Mucosa of descending colon (tissue), 3 donors: ENCODE results near the gene HLCS. TPM values are rescaled to one million over a fixed set of nuclear protein-coding genes. Genes with fewer than 3 reads are reported as not detected.
A peak's percentile ranks its signal among the peaks of the same experiment; 100 is the strongest.
"Not testable (repeated sequence)": the region's sequence is repeated elsewhere in the genome, so short reads cannot be mapped to it uniquely, and the experiment has no call there.

ENCODE experiments used
- ATAC-seq: fragments of 200-7000 bp; cut with Tn5 transposase; one replicate; pipeline ENCODE4 v1.9.1; 2020; ENCODE audit warnings: mild to moderate bottlenecking, moderate library complexity
- DNase-seq, 3 donors: peaks; one replicate each; pipeline ENCODE4 v3.0.0-alpha.2; 2020
- H3K36me3 ChIP-seq: fragments of 200-600 bp; one replicate; pipeline ENCODE4 v1.8.0; 2021; ENCODE audit warnings: low read depth, mild to moderate bottlenecking
- H3K4me1 ChIP-seq: fragments of 200-600 bp; one replicate; pipeline ENCODE4 v1.8.0; 2021; ENCODE audit warnings: low read depth, mild to moderate bottlenecking
- H3K4me3 ChIP-seq: fragments of 200-600 bp; one replicate; pipeline ENCODE4 v1.8.0; 2021; ENCODE audit warnings: mild to moderate bottlenecking
- H3K9me3 ChIP-seq: fragments of 200-600 bp; one replicate; pipeline ENCODE4 v1.8.0; 2021; ENCODE audit warnings: mild to moderate bottlenecking
- CTCF ChIP-seq: fragments of 200-600 bp; IDR thresholded peaks from one replicate; pipeline ENCODE4 v1.8.0; 2022; ENCODE audit warnings: antibody characterized with exemption, mild to moderate bottlenecking
- intact Hi-C, 2 donors: fragments of 100-400 bp; cut with DNase I in 1 of 2; cut with micrococcal nuclease in 1 of 2; formaldehyde crosslinking; loops; one replicate each; pipeline versions ENCODE4 v1.11.0 to v1.11.1; 2022; cut with DNase I, micrococcal nuclease
- total RNA-seq, 3 donors: library from RNA; stranded (reverse); fragmentation: NEBNext Ultra II Directional in 2 of 3; extraction: Animal tissue kit (Norgen Biotek cat#: 25700) in 2 of 3; gene quantifications; one replicate each; pipeline versions ENCODE4 v1.2.1 to v1.2.4, GENCODE V29; 2021 to 2023
- donor health status: DM: no; HTN: no; CAD: no; lungs with moderate emphysema.
- donor health status: DM: no; HTN: no; CAD: no.
- donor health status: DM: no; HTN: yes; CAD: no.

Gene HLCS
- total RNA-seq, 3 donors from 2014 or later = 13.3 to 16.7 (median 14.9) TPM

DNA sequence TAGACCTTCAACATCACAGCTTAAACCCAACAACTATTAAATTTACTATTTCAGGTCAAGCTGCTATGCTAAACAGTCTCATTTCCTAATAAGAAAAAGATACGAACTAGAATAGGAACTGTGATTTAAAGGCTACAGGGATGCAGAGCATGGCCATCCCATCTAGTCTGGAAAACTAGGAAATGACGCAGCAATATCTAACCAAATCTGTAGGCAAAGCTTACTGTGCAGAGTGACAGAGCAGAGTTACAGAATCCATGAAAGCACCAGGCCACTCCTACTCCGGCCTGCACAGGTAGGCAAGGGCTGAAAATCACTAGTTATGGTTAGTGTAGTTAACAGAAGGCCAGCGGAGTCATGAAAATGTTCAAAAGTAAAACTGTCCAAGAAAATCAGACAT is 2.1 kb downstream of the HLCS start:
- H3K4me3 ChIP-seq = no peak overlapping the region
- DNase-seq = no peak
- H3K9me3 ChIP-seq = no peaks in the 10 kb centered on the region
- no peak for ATAC-seq
- peaks cover 8% of the 10 kb centered on the region for H3K4me1 ChIP-seq
- intact Hi-C loops = no loop called here
- no peaks in the 10 kb centered on the region for H3K36me3 ChIP-seq
- TF ChIP-seq CTCF = no peak

DNA sequence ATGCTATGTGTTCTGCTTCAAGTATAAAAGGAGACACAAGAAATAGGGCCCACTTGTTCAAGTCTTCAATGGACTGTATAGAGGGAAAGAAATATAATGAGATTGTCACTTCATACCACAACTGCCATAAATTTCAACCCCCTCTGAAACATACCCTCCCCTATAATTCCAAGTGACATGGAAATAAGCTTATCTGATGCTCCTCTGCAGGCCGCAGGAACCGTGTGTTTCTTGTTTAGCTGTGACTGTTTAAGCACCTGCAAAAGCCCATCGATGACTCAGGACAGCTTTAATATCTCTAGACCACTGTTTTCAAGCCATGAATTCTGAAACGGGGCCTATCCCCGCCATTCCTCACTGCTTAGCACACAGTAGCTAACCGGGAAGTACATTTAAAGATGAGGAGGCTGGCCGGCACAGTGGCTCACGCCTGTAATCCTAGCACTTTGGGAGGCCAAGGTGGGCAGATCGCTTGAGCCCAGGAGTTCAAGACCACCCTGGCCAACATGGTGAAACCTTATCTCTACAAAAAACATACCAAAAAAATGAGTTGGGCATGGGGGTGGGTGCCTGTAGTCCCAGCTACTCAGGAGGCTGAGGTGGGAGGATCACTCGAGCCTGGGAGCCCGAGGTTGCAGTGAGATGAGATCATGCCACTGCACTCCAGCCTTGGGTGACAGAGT is 4.2 kb downstream of the HLCS start:
- no peak overlapping the region for H3K4me3 ChIP-seq
- no peak for ATAC-seq
- DNase-seq = no peak
- TF ChIP-seq CTCF = no peak
- H3K9me3 ChIP-seq = no peaks in the 10 kb centered on the region
- H3K4me1 ChIP-seq = peaks cover 8% of the 10 kb centered on the region
- intact Hi-C loops = no loop called here
- H3K36me3 ChIP-seq = no peaks in the 10 kb centered on the region

GRCh38 chr21:36960676-36961284 is 5.7 kb downstream of the HLCS start:
- no peak for ATAC-seq
- no peaks in the 10 kb centered on the region for H3K9me3 ChIP-seq
- intact Hi-C loops = no loop called here

DNA sequence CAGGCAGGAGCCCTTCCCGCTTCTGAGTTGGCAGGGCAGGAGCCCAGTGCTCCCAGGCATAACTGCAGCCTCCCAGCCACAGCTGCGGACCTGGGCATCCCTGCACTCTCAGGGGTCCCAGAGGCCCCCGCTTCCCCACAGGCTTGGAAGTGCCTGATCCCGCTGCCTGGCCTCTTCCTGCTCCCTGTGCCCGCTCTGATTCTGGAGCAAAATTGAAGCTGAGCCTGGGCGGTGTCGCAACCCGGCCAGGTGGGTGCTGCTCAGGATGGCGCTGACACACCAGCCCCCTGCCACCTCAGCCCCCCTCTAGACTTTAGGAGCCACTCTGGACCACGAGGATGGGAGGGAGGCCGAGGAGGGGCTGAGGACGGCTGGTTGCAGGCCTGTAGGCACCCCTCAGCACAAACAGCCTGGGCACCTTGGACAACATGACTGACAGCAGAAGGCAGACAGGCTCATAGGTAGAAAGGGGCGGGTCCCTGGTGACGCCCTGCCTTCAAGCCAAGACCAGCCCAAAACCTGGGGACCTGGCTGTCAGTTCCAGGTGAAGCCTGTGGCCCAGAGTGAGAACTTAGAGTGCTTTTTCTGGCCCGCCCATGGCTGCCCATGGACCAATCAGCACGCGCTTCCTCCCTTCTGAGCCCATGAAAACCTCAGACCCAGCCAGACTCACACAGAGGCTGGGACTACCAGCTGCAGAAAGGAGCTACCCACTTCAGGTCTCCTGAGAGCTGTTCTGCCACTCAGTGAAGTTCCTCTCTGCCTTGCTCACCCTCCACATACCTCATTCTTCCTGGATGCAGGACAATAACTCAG is 7.2 kb downstream of the HLCS start:
- no peak for ATAC-seq

More at GRCh38 chr21:36960676-36961284, 5.7 kb downstream of the HLCS start:
- TF ChIP-seq CTCF = no peak
- peaks cover 8% of the 10 kb centered on the region for H3K4me1 ChIP-seq
- H3K36me3 ChIP-seq = no peaks in the 10 kb centered on the region
- no peak overlapping the region for H3K4me3 ChIP-seq
- DNase-seq = no peak

GRCh38 chr21:36955783-36956182 is 10.7 kb downstream of the HLCS start:
- ATAC-seq = peak; percentile 97
- no peaks in the 10 kb centered on the region for H3K9me3 ChIP-seq
- H3K4me1 ChIP-seq = no peaks in the 10 kb centered on the region
- no peaks in the 10 kb centered on the region for H3K36me3 ChIP-seq
- intact Hi-C loops = no loop called here
- H3K4me3 ChIP-seq = no peak overlapping the region
- DNase-seq = peak in 1 of 3 donors; percentile 24
- TF ChIP-seq CTCF = no peak

More for the DNA sequence above, 7.2 kb downstream of the HLCS start:
- Histone ChIP-seq H3K36me3 (no peaks in the 10 kb centered on the region), H3K4me1 (no peaks in the 10 kb centered on the region), H3K4me3 (no peak overlapping the region), H3K9me3 (no peaks in the 10 kb centered on the region)
- intact Hi-C loops = no loop called here
- TF ChIP-seq CTCF = no peak
- DNase-seq = no peak

DNA sequence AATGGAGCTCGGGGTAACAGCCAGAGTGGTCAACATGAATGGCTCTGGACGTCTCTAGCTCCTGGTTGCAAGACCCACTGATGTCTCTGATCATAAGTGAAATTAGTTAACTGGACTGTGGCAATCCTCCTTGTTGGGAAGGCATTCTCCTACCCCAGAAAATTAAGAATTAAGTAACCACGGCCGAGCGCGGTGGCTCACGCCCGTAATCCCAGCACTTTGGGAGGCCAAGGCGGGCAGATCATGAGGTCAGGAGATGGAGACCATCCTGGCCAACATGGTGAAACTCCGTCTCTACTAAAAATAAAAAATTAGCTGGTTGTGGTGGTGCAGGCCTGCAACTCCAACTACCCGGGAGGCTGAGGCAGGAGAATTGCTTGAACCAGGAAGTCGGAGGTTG is 14.1 kb downstream of the HLCS start:
- intact Hi-C loops, ATAC-seq, H3K9me3 ChIP-seq, DNase-seq, H3K36me3 ChIP-seq, H3K4me3 ChIP-seq, H3K4me1 ChIP-seq: not testable (repeated sequence)
